Mesenchymal stem cell (in vitro differentiated cells and primary cell): ENCODE data around the gene NSUN7.

Experiments
- DNase-seq: peaks from one replicate; pipeline ENCODE4 v3.0.0-alpha.2; 2013
- H2AFZ ChIP-seq: one replicate; pipeline ENCODE4 v1.6.1; 2013; ENCODE audit warnings: low read depth, mild to moderate bottlenecking, control low read depth, inconsistent platforms, low read length, moderate library complexity
- H2AK5ac ChIP-seq: 2 replicates; pipeline ENCODE4 v1.6.1; 2013; ENCODE audit warnings: low read length, moderate library complexity, mild to moderate bottlenecking, inconsistent platforms; ENCODE audit not compliant: severe bottlenecking
- H2BK120ac ChIP-seq: one replicate; pipeline ENCODE4 v1.6.1; 2013; ENCODE audit warnings: low read depth, mild to moderate bottlenecking, inconsistent platforms, low read length, moderate library complexity
- H2BK12ac ChIP-seq, 2 experiments: one replicate each; pipeline ENCODE4 v1.6.1; 2013; ENCODE audit warnings: inconsistent platforms in 2 of 2, low read length in 2 of 2, mild to moderate bottlenecking in 2 of 2, moderate library complexity in 2 of 2, control low read depth in 1 of 2
- H2BK15ac ChIP-seq: one replicate; pipeline ENCODE4 v1.6.1; 2013; ENCODE audit warnings: mild to moderate bottlenecking, low read depth, inconsistent platforms; ENCODE audit not compliant: poor library complexity, severe bottlenecking
- H2BK5ac ChIP-seq: 2 replicates; pipeline ENCODE4 v1.6.1; 2013; ENCODE audit warnings: low read depth, mild to moderate bottlenecking, low read length, control low read depth, inconsistent platforms; ENCODE audit not compliant: poor library complexity, severe bottlenecking
- H3K14ac ChIP-seq, 2 experiments: one replicate each; pipeline ENCODE4 v1.6.1; 2013; ENCODE audit warnings: inconsistent platforms in 2 of 2, low read length in 2 of 2, control low read depth in 1 of 2, mild to moderate bottlenecking in 1 of 2, moderate library complexity in 1 of 2
- H3K18ac ChIP-seq, 2 experiments: one replicate each; pipeline ENCODE4 v1.6.1; 2013; ENCODE audit warnings: inconsistent platforms in 2 of 2, low read length in 2 of 2, control low read depth in 1 of 2, low read depth in 1 of 2, mild to moderate bottlenecking in 1 of 2
- H3K23ac ChIP-seq, 2 experiments: one replicate each; pipeline ENCODE4 v1.6.1; 2013; ENCODE audit warnings: inconsistent platforms in 2 of 2, low read length in 2 of 2, mild to moderate bottlenecking in 2 of 2, moderate library complexity in 2 of 2, control low read depth in 1 of 2
- H3K27ac ChIP-seq: 2 replicates; pipeline ENCODE4 v1.5.1; 2013; ENCODE audit warnings: mild to moderate bottlenecking, moderate library complexity, low read length, control low read depth, inconsistent platforms; ENCODE audit not compliant: poor library complexity, severe bottlenecking
- H3K27me3 ChIP-seq, 2 experiments: 2 replicates each; pipeline versions ENCODE4 v1.6.1 to v1.7.0; 2013; ENCODE audit warnings: low read length in 2 of 2, mild to moderate bottlenecking in 2 of 2, moderate library complexity in 2 of 2, control low read depth in 1 of 2, inconsistent platforms in 1 of 2; ENCODE audit not compliant: control insufficient read depth in 1 of 2, insufficient read depth in 1 of 2
- H3K36me3 ChIP-seq, 2 experiments: 2 replicates each; pipeline versions ENCODE4 v1.6.1 to v1.7.0; 2013; ENCODE audit warnings: low read length in 2 of 2, control low read depth in 1 of 2, inconsistent platforms in 1 of 2, low read depth in 1 of 2, mild to moderate bottlenecking in 1 of 2; ENCODE audit not compliant: insufficient read depth in 2 of 2, control insufficient read depth in 1 of 2
- H3K4ac ChIP-seq, 2 experiments: one replicate each; pipeline ENCODE4 v1.6.1; 2013; ENCODE audit warnings: inconsistent platforms in 2 of 2, low read length in 2 of 2, mild to moderate bottlenecking in 2 of 2, moderate library complexity in 2 of 2, control low read depth in 1 of 2, low read depth in 1 of 2
- H3K4me1 ChIP-seq: 2 replicates; pipeline ENCODE4 v1.6.1; 2013; ENCODE audit warnings: low read depth, low read length, control low read depth; ENCODE audit not compliant: control insufficient read depth, insufficient read depth
- H3K4me2 ChIP-seq: 2 replicates; pipeline ENCODE4 v1.6.1; 2013; ENCODE audit warnings: low read length, mild to moderate bottlenecking, inconsistent platforms; ENCODE audit not compliant: poor library complexity, severe bottlenecking
- H3K4me3 ChIP-seq, 2 experiments: 2 replicates each; pipeline versions ENCODE4 v1.5.1 to v1.7.0; 2013; ENCODE audit warnings: low read length in 2 of 2, mild to moderate bottlenecking in 2 of 2, control low read depth in 1 of 2, low read depth in 1 of 2; ENCODE audit not compliant: insufficient read depth in 1 of 2
- H3K79me1 ChIP-seq: replicated peaks from 2 replicates; pipeline ENCODE4 v1.6.1; 2013; ENCODE audit warnings: mild to moderate bottlenecking, control low read depth, low read length, inconsistent platforms; ENCODE audit not compliant: poor library complexity, severe bottlenecking
- H3K9ac ChIP-seq: 2 replicates; pipeline ENCODE4 v1.7.0; 2013; ENCODE audit warnings: mild to moderate bottlenecking, low read length, moderate library complexity
- H3K9me3 ChIP-seq: 2 replicates; pipeline ENCODE4 v1.7.0; 2013; ENCODE audit warnings: mild to moderate bottlenecking, low read length; ENCODE audit not compliant: control insufficient read depth
- H4K8ac ChIP-seq: one replicate; pipeline ENCODE4 v1.6.1; 2013; ENCODE audit warnings: inconsistent platforms, mild to moderate bottlenecking, low read length, moderate library complexity
- H4K91ac ChIP-seq: one replicate; pipeline ENCODE4 v1.6.1; 2013; ENCODE audit warnings: mild to moderate bottlenecking, low read length, inconsistent platforms
- WGBS: methylation state at CpG from one replicate; pipeline ENCODE4 v1.1.7; 2013; ENCODE audit warnings: mixed read lengths; 5-methylcytosine and 5-hydroxymethylcytosine counted together

Gene NSUN7

DNA sequence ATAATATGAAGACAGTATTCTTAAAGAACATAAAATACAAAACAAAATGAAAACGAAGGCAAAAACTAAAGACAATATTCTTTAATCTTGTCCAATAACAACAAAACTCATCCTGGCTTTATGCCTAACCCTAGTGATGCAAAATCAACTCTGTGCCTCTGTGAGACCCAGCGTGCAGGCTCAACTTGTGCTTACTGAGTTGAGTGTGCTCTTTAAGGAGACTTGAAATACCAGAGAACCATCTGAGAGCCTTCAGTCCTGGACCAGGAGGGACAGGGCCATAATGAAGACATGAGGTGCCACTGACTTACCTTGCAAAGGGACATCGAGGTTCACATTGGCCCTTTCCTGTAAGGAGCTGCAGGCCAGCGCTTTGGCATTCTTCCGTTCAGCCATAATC is 77.1 kb downstream of the NSUN7 start:
- H3K9ac ChIP-seq, result no peak overlapping the region
- H3K23ac ChIP-seq, result no peak overlapping the region
- no peak for DNase-seq
- no peaks in the 10 kb centered on the region for H3K27me3 ChIP-seq
- H2BK5ac ChIP-seq, result no peak overlapping the region
- H3K4me2 ChIP-seq, result no peak overlapping the region
- H2BK15ac ChIP-seq, result no peak overlapping the region
- H3K9me3 ChIP-seq, result no peaks in the 10 kb centered on the region
- H2BK12ac ChIP-seq, result no peak overlapping the region
- no peak overlapping the region for H3K4me3 ChIP-seq
- H2AFZ ChIP-seq, result no peak overlapping the region
- no peak overlapping the region for H2BK120ac ChIP-seq
- no peak overlapping the region for H3K27ac ChIP-seq
- peaks cover 4% of the 10 kb centered on the region for H3K79me1 ChIP-seq
- H4K91ac ChIP-seq, result no peak overlapping the region
- peaks cover 55 to 63% of the 10 kb centered on the region in 2 experiments for H3K36me3 ChIP-seq
- H3K4ac ChIP-seq, result no peak overlapping the region
- 93% methylated on average over 5 of the region's 5 CpGs for WGBS
- H3K14ac ChIP-seq, result no peak overlapping the region
- H3K18ac ChIP-seq, result no peak overlapping the region
- H3K4me1 ChIP-seq, result peaks cover 2% of the 10 kb centered on the region
- H2AK5ac ChIP-seq, result no peak overlapping the region
- no peak overlapping the region for H4K8ac ChIP-seq

- H3K9ac ChIP-seq, result no peak overlapping the region
- H3K4me1 ChIP-seq, result peaks cover 1% of the 10 kb centered on the region
- WGBS, result 86% methylated on average over 6 of the region's 6 CpGs
- H3K36me3 ChIP-seq, result peaks cover 48 to 59% of the 10 kb centered on the region in 2 experiments
- H3K27ac ChIP-seq, result no peak overlapping the region
- no peak overlapping the region for H3K4me2 ChIP-seq
- no peak overlapping the region for H2BK5ac ChIP-seq
- H2BK15ac ChIP-seq, result no peak overlapping the region
- H4K8ac ChIP-seq, result no peak overlapping the region
- H3K4me3 ChIP-seq, result no peak overlapping the region
- peaks cover 5% of the 10 kb centered on the region for H3K79me1 ChIP-seq
- H2BK12ac ChIP-seq, result no peak overlapping the region
- H3K23ac ChIP-seq, result no peak overlapping the region
- DNase-seq, result no peak
- no peak overlapping the region for H2BK120ac ChIP-seq
- no peak overlapping the region for H3K18ac ChIP-seq
- no peak overlapping the region for H4K91ac ChIP-seq
- H2AFZ ChIP-seq, result no peak overlapping the region
- H3K9me3 ChIP-seq, result no peaks in the 10 kb centered on the region
- no peak overlapping the region for H3K14ac ChIP-seq
- no peak overlapping the region for H2AK5ac ChIP-seq
- H3K27me3 ChIP-seq, result no peaks in the 10 kb centered on the region
- no peak overlapping the region for H3K4ac ChIP-seq
Measured at GRCh38 chr4:40827758-40828157, 78.0 kb downstream of the NSUN7 start.

- WGBS, result 97% methylated on average over 9 of the region's 9 CpGs
- Histone ChIP-seq H2BK5ac (no peak overlapping the region), H3K4me2 (no peak overlapping the region), H3K23ac (no peak overlapping the region), H2BK120ac (no peak overlapping the region), H3K9ac (no peak overlapping the region), H4K8ac (no peak overlapping the region), H3K9me3 (no peaks in the 10 kb centered on the region), H3K4me3 (no peak overlapping the region), H2AK5ac (no peak overlapping the region), H3K79me1 (peaks cover 8% of the 10 kb centered on the region), H2BK12ac (no peak overlapping the region), H4K91ac (no peak overlapping the region), H3K18ac (no peak overlapping the region), H3K4ac (no peak overlapping the region), H3K27ac (no peak overlapping the region), H2AFZ (no peak overlapping the region), H2BK15ac (no peak overlapping the region), H3K4me1 (no peaks in the 10 kb centered on the region), H3K36me3 (peaks cover 44 to 63% of the 10 kb centered on the region in 2 experiments), H3K27me3 (no peaks in the 10 kb centered on the region), H3K14ac (no peak overlapping the region)
- no peak for DNase-seq
Measured at GRCh38 chr4:40828661-40829060, 78.9 kb downstream of the NSUN7 start.

DNA sequence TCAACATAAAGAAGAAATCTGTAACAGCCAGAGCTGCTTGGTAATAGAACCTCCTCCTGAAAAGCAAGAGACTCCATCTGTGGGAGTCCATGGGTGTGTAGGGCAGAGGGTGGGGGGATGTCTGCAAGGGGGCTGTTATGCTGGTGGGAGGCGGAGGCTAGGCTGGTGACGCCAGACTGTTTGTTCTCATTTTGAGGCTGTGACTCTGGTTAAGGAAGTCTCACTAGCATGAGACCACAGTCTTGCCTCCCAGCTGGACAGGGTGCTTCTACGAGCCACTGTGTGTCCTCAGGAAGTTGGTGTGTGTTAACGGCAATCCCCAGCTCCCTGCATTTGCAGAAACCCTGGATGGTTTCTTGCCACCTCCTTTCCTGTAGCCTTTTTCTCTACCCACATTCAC is 79.8 kb downstream of the NSUN7 start:
- no peak overlapping the region for H2AFZ ChIP-seq
- H3K36me3 ChIP-seq, result peaks cover 44 to 58% of the 10 kb centered on the region in 2 experiments
- no peak overlapping the region for H3K9ac ChIP-seq
- H3K27ac ChIP-seq, result no peak overlapping the region
- no peak overlapping the region for H3K4ac ChIP-seq
- H3K4me1 ChIP-seq, result peaks cover 3% of the 10 kb centered on the region
- no peak overlapping the region for H3K18ac ChIP-seq
- H2BK15ac ChIP-seq, result no peak overlapping the region
- H3K79me1 ChIP-seq, result peaks cover 8% of the 10 kb centered on the region
- no peak overlapping the region for H3K4me2 ChIP-seq
- H2AK5ac ChIP-seq, result no peak overlapping the region
- no peak overlapping the region for H3K4me3 ChIP-seq
- DNase-seq, result no peak
- H3K23ac ChIP-seq, result no peak overlapping the region
- H3K14ac ChIP-seq, result no peak overlapping the region
- WGBS, result 87% methylated on average over 4 of the region's 4 CpGs
- no peaks in the 10 kb centered on the region for H3K9me3 ChIP-seq
- H3K27me3 ChIP-seq, result no peaks in the 10 kb centered on the region
- no peak overlapping the region for H4K91ac ChIP-seq
- H2BK120ac ChIP-seq, result no peak overlapping the region
- H2BK5ac ChIP-seq, result no peak overlapping the region
- H4K8ac ChIP-seq, result no peak overlapping the region
- H2BK12ac ChIP-seq, result no peak overlapping the region
